GM10248 (cell line): Measurements from ENCODE around the gene POLQ.

Source experiments
- CTCF ChIA-PET: fragments of 300-600 bp; sonication (Branson Sonifier 250); formaldehyde crosslinking; extraction: SDS; loops from one replicate; lab custom pipeline; 2021; ENCODE audit warnings: antibody characterized with exemption; lab: Yijun Ruan, JAX
- POLR2A ChIA-PET: fragments of 350-650 bp; sonication (Branson Sonifier 250); formaldehyde crosslinking; extraction: SDS; loops from one replicate; lab custom pipeline; 2020; ENCODE audit warnings: antibody characterized with exemption; lab: Yijun Ruan, JAX
- DNase-seq: peaks from one replicate; pipeline ENCODE4 v3.0.0; 2012; ENCODE audit errors: extremely low spot score
- TF ChIP-seq, protein P1 (sequence below): IDR thresholded peaks from 2 replicates; pipeline ENCODE4 v1.5.1; 2012; ENCODE audit warnings: mild to moderate bottlenecking, low read depth; ENCODE audit errors: extremely low read depth, missing control alignments, control extremely low read depth

The POLQ gene

DNA sequence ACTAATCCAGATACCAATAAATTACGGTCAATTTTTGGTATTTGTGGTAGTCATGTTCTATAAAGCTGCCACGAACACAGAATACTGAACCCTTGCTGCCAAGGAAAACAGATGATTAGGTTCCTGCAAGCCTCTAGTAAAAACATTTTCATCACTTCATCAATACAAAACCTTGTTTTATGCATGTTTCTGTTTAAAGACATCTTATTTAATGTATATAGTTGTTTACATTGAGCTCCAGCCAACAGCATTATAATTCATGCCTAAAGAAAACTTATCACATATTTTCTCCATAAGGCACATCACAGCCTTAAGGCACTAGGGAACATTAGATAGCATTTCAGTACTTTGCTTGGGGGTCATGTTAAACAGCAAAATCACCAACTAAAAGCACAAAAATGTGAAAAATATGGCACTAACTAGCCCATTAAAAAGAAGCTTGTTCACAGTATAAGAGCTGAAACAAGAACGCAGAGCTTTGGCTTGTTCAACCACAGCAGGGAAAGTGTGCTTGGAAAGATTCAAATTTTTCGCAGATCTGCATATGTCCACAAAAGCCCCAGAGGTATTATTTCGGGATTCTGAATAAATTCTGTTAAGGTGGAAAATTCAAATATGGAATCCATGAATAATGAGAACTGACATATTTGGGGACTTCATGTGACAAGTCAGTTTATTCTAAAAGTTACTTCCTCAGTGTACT is 27.7 kb downstream of the POLQ start:
- ChIA-PET POLR2A (no interaction called here), CTCF (no interaction called here)
- TF ChIP-seq, protein P1, sequence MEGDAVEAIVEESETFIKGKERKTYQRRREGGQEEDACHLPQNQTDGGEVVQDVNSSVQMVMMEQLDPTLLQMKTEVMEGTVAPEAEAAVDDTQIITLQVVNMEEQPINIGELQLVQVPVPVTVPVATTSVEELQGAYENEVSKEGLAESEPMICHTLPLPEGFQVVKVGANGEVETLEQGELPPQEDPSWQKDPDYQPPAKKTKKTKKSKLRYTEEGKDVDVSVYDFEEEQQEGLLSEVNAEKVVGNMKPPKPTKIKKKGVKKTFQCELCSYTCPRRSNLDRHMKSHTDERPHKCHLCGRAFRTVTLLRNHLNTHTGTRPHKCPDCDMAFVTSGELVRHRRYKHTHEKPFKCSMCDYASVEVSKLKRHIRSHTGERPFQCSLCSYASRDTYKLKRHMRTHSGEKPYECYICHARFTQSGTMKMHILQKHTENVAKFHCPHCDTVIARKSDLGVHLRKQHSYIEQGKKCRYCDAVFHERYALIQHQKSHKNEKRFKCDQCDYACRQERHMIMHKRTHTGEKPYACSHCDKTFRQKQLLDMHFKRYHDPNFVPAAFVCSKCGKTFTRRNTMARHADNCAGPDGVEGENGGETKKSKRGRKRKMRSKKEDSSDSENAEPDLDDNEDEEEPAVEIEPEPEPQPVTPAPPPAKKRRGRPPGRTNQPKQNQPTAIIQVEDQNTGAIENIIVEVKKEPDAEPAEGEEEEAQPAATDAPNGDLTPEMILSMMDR = no peak
- DNase-seq = no peak

- TF ChIP-seq, protein P1 = no peak
- DNase-seq = no peak
- CTCF ChIA-PET = interaction anchor here (2.1 to 2.2 kb wide), 2 partner anchors 9 to 12 kb away, joined by 5 to 8 read pairs; no protein-coding TSS in a partner anchor
- POLR2A ChIA-PET = no interaction called here
These were observed 29.9 kb downstream of the POLQ start for GRCh38 chr3:121515862-121516261.

DNA sequence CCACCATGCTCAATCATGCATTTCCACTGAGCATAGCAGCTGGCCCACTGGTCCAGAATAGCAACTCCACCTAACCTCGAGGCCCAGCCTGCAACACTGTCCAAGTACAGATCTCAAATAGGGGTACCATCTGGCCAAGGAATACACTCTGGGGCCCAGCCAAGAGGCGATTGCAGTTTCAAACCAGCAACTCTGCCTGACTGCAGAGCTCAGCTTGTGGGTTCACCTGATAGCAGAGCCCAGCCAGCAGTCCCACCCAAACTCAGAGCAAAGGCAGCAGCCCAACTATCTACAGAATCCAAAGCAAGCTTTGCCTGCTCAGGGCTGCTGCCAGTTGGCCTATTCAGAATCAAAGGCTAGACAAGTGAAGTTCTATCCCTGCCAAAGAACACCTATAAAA is 30.5 kb downstream of the POLQ start:
- DNase-seq = no peak
- TF ChIP-seq, protein P1 = no peak
- ChIA-PET CTCF (interaction anchor here (0.9 to 2.2 kb wide), 3 partner anchors 9 to 12 kb away, joined by 3 to 8 read pairs (median 5); no protein-coding TSS in a partner anchor), POLR2A (no interaction called here)

GRCh38 chr3:121514496-121514895 is 31.3 kb downstream of the POLQ start:
- POLR2A ChIA-PET = no interaction called here
- DNase-seq = no peak
- CTCF ChIA-PET = interaction anchor here (0.8 to 2.2 kb wide), 5 partner anchors 8 to 14 kb away, joined by 3 to 8 read pairs (median 5); no protein-coding TSS in a partner anchor
- TF ChIP-seq, protein P1 = no peak

DNA sequence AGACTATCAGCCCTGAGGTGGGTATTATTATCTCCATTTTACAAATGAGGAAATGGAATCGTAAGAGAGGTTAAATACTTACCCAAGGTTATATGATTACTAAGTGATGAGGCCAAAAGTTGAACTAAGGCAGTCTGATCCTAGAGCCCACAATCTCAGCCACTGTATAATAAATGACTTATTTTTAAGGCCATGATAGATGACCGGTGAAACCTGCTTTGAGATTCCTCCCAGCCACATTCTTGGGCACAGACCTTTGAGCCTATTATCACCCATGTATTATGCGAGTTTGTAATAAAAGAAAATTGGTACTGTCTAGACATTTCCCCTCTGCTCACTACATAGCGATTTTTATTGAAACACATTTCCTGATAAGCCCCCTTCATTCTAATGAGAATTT is 37.4 kb downstream of the POLQ start:
- TF ChIP-seq, protein P1 = no peak
- no peak for DNase-seq
- ChIA-PET CTCF (no interaction called here), POLR2A (no interaction called here)

DNA sequence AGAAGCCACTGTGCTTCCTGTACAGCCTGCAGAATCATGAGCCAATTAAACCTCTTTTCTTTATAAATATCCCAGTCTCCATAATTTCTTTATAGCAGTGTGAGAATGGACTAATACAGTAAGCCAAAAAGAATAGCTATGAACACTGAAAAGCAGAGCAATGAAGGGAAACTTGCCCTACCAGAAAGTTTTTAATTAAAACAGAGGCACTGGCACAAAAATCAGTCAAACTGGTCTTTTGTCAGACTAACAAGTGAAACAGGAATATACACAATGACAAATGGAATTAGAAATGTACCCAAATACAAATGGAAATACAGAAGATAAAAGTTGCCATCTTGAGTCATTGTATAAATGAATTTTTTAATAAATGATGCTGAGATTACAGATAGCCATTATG is 40.5 kb downstream of the POLQ start:
- CTCF ChIA-PET = no interaction called here

More for the DNA sequence above, 40.5 kb downstream of the POLQ start:
- TF ChIP-seq, protein P1 = no peak
- POLR2A ChIA-PET = no interaction called here
- DNase-seq = no peak
